ENCODE results near the gene KLF6. TPM values are rescaled to one million over a fixed set of nuclear protein-coding genes. Genes with fewer than 3 reads are reported as not detected.

The KLF6 gene
- total RNA-seq, 2 experiments from 2014 or later: 116 to 120 TPM

DNA sequence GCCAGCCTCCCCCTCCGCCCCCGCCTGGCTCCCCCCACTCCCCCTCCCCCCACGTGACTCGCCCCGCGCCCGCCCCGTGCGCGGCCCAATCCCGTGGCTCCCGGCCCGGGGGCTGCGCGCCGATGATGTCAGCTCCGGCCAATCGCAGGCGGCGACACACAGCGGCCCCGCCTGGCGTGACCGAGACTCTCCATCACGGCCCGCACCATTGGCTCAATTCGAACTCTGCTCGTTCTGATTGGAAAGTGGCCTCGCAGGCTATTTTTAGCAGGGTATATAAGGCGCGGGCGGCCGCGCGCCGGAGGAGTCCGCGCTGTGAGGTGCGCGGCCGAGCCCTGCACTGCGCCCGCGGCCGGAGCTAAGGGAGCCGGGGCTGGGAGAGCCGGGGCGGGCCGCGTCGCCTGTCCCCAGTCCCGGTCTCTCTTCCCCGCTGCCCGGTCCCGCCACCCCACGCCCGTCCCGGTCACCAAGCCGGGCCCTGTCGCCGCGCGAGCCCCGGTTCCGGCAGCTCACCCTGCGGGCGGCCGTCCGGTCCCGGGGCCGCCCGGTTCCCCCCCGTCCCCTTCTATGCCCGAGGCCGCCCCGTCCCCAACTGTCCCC lies 342 bp upstream of the KLF6 start:
- Mint-ChIP-seq H3K4me1 (ENCODE audit: low read depth) (peaks cover 34% of the 10 kb centered on the region), H3K36me3 (ENCODE audit: low read depth) (peaks cover 45% of the 10 kb centered on the region), H3K9me3 (peaks cover 17% of the 10 kb centered on the region), H3K27ac (peak overlapping the region; percentile 99), H3K4me3 (peak overlapping the region; percentile 93), H3K27me3 (no peaks in the 10 kb centered on the region)
- TF ChIP-seq, protein P1, sequence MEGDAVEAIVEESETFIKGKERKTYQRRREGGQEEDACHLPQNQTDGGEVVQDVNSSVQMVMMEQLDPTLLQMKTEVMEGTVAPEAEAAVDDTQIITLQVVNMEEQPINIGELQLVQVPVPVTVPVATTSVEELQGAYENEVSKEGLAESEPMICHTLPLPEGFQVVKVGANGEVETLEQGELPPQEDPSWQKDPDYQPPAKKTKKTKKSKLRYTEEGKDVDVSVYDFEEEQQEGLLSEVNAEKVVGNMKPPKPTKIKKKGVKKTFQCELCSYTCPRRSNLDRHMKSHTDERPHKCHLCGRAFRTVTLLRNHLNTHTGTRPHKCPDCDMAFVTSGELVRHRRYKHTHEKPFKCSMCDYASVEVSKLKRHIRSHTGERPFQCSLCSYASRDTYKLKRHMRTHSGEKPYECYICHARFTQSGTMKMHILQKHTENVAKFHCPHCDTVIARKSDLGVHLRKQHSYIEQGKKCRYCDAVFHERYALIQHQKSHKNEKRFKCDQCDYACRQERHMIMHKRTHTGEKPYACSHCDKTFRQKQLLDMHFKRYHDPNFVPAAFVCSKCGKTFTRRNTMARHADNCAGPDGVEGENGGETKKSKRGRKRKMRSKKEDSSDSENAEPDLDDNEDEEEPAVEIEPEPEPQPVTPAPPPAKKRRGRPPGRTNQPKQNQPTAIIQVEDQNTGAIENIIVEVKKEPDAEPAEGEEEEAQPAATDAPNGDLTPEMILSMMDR (IDR thresholded peaks at IDR 0.05): no peak
- DNase-seq: peak; percentile 99
- ChIA-PET POLR2A (interaction anchor here (0.6 to 6.8 kb wide), 45 partner anchors 9 to 1765 kb away, joined by 3 to 281 read pairs (median 6); partner anchors contain the start of gene PITRM1), CTCF (interaction anchor here (0.5 to 1.3 kb wide), 4 partner anchors 11 to 66 kb away, joined by 3 to 4 read pairs (median 3); no protein-coding TSS in a partner anchor)
- ATAC-seq: peak; percentile 83
- intact Hi-C loops (cut with micrococcal nuclease): no loop called here

DNA sequence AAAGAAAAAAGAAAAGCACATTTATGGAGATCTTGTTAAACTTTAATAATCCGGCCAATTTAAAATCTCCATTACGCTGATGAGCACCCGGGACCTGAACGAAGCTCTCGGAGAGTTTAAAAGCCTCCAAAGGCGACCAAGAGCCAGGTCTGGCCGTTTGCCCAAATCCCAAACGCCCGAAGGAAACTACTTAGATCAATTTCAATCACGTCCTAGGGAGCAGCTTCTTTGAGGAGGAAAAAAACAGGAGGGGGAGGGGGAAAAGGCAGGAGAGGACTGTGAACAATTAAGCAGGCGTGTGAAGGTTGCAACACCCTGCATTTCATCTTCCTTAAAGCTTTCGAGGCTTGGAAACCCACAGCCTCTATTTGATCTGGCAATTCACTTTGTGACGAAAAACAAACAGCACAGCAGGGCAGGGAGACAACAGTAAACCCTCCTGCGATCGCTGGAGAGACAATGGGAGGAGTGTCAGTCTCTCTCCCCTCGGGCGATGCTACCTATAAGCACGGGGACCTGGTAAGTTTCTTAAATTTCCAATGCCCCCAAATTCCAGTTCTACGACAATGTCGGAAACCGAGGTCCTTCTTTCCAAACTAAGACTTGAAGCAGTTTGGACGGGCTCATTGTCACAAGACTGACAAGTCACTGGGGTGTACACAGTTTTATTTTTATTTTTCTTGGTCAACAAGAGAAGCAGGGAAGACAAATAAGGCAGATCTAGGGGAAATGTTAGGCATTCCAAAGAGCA lies 1.2 kb downstream of the KLF6 start:
- Mint-ChIP-seq H3K36me3 (ENCODE audit: low read depth) (peaks cover 57% of the 10 kb centered on the region), H3K4me1 (ENCODE audit: low read depth) (peaks cover 48% of the 10 kb centered on the region), H3K27me3 (no peaks in the 10 kb centered on the region), H3K27ac (peak overlapping the region; percentile 99), H3K4me3 (peak overlapping the region; percentile 93), H3K9me3 (peaks cover 8% of the 10 kb centered on the region)
- ChIA-PET POLR2A (interaction anchor here (0.6 to 6.8 kb wide), 27 partner anchors 9 to 430 kb away, joined by 3 to 281 read pairs (median 8); no protein-coding TSS in a partner anchor), CTCF (interaction anchor here (1.3 to 1.6 kb wide), 2 partner anchors 26 to 68 kb away, joined by 4 read pairs; no protein-coding TSS in a partner anchor)
- TF ChIP-seq, protein P1 (IDR thresholded peaks at IDR 0.05): no peak
- DNase-seq: peak; percentile 31
- ATAC-seq: no peak
- intact Hi-C loops (cut with micrococcal nuclease): loop anchor here (2.0 kb wide), 1 partner anchor 21 kb away; no protein-coding TSS in a partner anchor

DNA sequence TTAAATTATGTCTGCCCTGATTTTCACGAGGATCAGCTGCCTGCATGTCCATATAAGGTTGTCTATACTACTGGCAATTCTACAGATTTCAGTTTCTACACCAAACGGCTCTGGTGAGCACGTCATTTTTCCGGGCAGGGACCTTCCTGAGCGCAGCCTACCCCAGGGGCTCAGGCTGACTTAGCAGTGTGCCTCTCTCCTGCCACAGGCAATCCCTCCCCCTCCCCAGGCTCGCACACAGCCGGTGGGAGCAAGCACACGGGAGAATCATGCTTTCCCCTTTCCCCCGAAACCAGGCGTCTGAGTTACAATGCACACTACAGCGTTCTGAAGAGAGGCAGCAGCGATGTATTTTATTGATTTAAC lies 1.7 kb downstream of the KLF6 start:
- intact Hi-C loops (cut with micrococcal nuclease): loop anchor here (2.0 kb wide), 1 partner anchor 22 kb away; no protein-coding TSS in a partner anchor
- Mint-ChIP-seq H3K9me3 (peaks cover 7% of the 10 kb centered on the region), H3K27me3 (no peaks in the 10 kb centered on the region), H3K36me3 (ENCODE audit: low read depth) (peaks cover 62% of the 10 kb centered on the region), H3K27ac (peak overlapping the region; percentile 99), H3K4me1 (ENCODE audit: low read depth) (peaks cover 54% of the 10 kb centered on the region), H3K4me3 (peak overlapping the region; percentile 93)
- DNase-seq (peak; percentile 81), ATAC-seq (peak; percentile 40)
- TF ChIP-seq, protein P1 (IDR thresholded peaks at IDR 0.05): no peak
- ChIA-PET CTCF (interaction anchor here (0.7 to 1.6 kb wide), 3 partner anchors 23 to 53 kb away, joined by 3 to 4 read pairs (median 3); no protein-coding TSS in a partner anchor), POLR2A (interaction anchor here (0.6 to 6.8 kb wide), 22 partner anchors 8 to 431 kb away, joined by 3 to 281 read pairs (median 10); no protein-coding TSS in a partner anchor)

DNA sequence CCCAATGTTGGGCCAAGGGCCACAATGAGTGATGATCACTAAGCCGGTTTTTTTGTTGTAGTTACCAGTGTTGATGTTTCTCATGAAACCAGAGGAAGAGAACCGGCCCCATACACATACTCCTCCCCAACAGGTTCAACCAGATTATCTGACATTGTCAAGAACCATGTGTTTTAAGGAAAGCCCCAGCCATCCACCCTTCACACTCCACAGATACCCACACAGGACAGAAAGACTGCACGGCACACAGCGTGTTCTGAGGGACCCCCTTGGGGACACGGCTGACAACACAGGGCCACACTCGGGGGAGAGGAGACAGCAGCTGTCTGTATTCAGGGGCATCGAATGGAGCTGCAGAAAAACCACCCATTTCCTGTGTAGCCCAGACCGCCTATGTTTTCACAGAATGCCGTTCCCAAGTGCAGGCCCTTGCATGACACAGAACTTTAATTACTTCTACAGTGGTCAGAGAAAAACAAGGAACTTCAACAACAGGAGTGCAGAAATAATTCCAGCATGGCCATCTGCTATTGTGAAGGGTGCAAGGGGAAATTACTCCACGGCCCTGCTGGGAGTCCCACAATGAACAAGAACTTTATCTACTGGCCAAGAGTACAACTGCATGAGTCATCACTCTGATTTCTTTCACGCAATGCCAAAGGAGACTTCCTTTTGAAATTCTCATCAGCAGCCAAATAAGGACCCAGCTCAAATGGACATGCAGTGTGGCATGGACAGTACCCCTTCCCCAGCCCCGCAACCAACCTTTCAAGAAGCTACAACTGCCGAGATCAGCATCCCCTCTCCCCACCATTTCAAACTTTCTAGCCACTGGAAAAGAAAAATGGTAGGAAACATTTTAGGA lies 2.3 kb downstream of the KLF6 start:
- TF ChIP-seq, protein P1 (IDR thresholded peaks at IDR 0.05): no peak
- Mint-ChIP-seq H3K9me3 (peaks cover 7% of the 10 kb centered on the region), H3K4me1 (ENCODE audit: low read depth) (peaks cover 60% of the 10 kb centered on the region), H3K27me3 (no peaks in the 10 kb centered on the region), H3K36me3 (ENCODE audit: low read depth) (peaks cover 69% of the 10 kb centered on the region), H3K27ac (peak overlapping the region; percentile 99), H3K4me3 (peak overlapping the region; percentile 93)
- ChIA-PET CTCF (interaction anchor here (0.7 to 1.5 kb wide), 6 partner anchors 24 to 590 kb away, joined by 3 to 4 read pairs (median 3); no protein-coding TSS in a partner anchor), POLR2A (interaction anchor here (0.9 to 6.8 kb wide), 21 partner anchors 8 to 190 kb away, joined by 3 to 281 read pairs (median 7); no protein-coding TSS in a partner anchor)
- peak; percentile 15 for ATAC-seq
- DNase-seq: peak; percentile 61
- intact Hi-C loops (cut with micrococcal nuclease): loop anchor here (2.0 kb wide), 1 partner anchor 22 kb away; no protein-coding TSS in a partner anchor
